ENCODE results near the gene OR2T35. TPM values are rescaled to one million over a fixed set of nuclear protein-coding genes. Genes with fewer than 3 reads are reported as not detected.

OR2T35 gene
- total RNA-seq, 1 donor from 2014 or later, result not detected

DNA sequence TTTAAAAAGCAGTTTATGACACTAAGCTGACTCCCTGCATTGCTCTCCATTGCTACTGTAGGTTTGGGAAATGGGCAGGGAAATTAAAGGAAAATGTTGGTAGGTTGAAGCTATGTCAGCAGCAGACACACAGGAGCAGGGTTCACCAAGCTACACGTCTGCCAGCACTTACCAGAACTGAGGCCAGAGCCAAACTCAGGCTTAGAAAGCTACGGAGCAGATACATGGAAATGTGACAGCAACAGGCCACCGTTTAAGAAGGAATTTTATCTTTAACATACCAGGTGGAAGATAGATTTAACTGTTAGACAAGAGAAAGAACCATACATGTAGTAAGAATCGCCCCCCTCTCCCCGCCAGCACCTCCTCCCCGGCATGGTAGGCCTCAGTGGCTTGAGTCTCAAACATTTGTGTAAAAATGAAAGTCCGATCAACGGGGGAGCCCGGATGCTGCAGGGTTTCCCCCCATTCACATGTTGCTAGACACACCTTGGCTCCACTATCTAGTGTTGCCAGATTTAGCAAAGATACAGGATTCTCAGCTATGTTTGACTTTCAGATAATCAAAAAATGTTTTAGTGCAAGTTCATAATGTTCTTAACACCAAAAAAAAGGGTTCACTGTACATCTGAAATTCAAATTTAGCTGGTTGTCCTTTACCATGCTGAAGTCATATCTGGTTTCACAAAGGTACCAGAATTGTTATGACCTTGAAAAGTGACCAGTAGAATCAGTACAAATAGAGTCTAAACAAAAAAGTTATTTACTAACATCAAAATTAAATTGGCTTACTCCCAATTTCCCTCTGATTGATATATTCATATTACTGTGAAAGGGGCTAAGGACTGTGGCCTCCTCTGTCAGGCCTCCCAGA is 16.9 kb downstream of the OR2T35 start:
- no peak overlapping the region for H3K9ac ChIP-seq (ENCODE audit: low read length)
- Mint-ChIP-seq H3K9me3 (ENCODE audit: unreplicated experiment) (peaks cover 4% of the 10 kb centered on the region), H3K4me1 (ENCODE audit: low read depth, unreplicated experiment) (no peaks in the 10 kb centered on the region), H3K27me3 (ENCODE audit: low read depth, unreplicated experiment) (no peaks in the 10 kb centered on the region), H3K4me3 (ENCODE audit: unreplicated experiment) (no peak overlapping the region), H3K36me3 (ENCODE audit: low read depth, unreplicated experiment) (no peaks in the 10 kb centered on the region), H3K27ac (ENCODE audit: unreplicated experiment) (no peak overlapping the region)
- no peak overlapping the region for H2AFZ ChIP-seq (ENCODE audit: low read depth, low read length)
- peaks cover 7% of the 10 kb centered on the region for H3K9me3 ChIP-seq (ENCODE audit: insufficient read depth, low read depth, low read length)
- H3K4me1 ChIP-seq (ENCODE audit: insufficient read depth, low read length), result no peaks in the 10 kb centered on the region
- H3K79me2 ChIP-seq (ENCODE audit: insufficient read depth, low read length), result no peaks in the 10 kb centered on the region
- no peaks in the 10 kb centered on the region for H3K36me3 ChIP-seq (ENCODE audit: insufficient read depth, low read length)
- DNase-seq (ENCODE audit: low read depth) (no peak), FAIRE-seq (no peak)
- H3K4me2 ChIP-seq (ENCODE audit: low read length), result no peak overlapping the region
- H4K20me1 ChIP-seq (ENCODE audit: insufficient read depth, low read length), result no peaks in the 10 kb centered on the region
- no peak for TF ChIP-seq EZH2 (IDR thresholded peaks at IDR 0.05; ENCODE audit: insufficient read depth, low read length)
- TF ChIP-seq, protein P1, sequence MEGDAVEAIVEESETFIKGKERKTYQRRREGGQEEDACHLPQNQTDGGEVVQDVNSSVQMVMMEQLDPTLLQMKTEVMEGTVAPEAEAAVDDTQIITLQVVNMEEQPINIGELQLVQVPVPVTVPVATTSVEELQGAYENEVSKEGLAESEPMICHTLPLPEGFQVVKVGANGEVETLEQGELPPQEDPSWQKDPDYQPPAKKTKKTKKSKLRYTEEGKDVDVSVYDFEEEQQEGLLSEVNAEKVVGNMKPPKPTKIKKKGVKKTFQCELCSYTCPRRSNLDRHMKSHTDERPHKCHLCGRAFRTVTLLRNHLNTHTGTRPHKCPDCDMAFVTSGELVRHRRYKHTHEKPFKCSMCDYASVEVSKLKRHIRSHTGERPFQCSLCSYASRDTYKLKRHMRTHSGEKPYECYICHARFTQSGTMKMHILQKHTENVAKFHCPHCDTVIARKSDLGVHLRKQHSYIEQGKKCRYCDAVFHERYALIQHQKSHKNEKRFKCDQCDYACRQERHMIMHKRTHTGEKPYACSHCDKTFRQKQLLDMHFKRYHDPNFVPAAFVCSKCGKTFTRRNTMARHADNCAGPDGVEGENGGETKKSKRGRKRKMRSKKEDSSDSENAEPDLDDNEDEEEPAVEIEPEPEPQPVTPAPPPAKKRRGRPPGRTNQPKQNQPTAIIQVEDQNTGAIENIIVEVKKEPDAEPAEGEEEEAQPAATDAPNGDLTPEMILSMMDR (IDR thresholded peaks at IDR 0.05; ENCODE audit: insufficient read depth, low read depth, low read length), result no peak
- H3K27me3 ChIP-seq (ENCODE audit: insufficient read depth, low read length), result no peaks in the 10 kb centered on the region
- no peak overlapping the region for H3K4me3 ChIP-seq (ENCODE audit: insufficient read depth, low read depth, low read length)
- no peak overlapping the region for H3K27ac ChIP-seq (ENCODE audit: low read depth, low read length)

DNA sequence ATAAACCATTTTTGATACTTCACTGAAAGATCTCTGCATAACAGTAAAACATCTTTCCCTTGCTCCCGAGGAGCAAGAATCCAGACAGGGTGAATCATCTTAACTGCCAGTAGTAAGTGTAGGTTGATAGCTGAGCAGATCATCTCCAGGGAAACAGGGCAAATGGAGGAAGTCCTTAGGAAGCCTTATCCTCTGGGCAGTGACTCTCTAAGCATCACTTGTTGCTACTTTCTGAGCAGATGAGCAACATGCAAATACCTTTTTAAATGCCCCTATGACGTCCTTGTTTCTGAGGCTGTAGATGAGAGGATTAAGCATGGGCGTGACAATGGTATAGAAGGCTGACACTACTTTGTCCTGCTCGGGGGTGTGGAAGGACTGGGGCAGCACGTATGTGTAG is 19.1 kb downstream of the OR2T35 start:
- Histone ChIP-seq H3K4me3 (ENCODE audit: insufficient read depth, low read depth, low read length) (no peak overlapping the region), H3K27me3 (ENCODE audit: insufficient read depth, low read length) (no peaks in the 10 kb centered on the region), H3K9ac (ENCODE audit: low read length) (no peak overlapping the region), H3K4me2 (ENCODE audit: low read length) (no peak overlapping the region), H3K79me2 (ENCODE audit: insufficient read depth, low read length) (no peaks in the 10 kb centered on the region), H2AFZ (ENCODE audit: low read depth, low read length) (no peak overlapping the region), H3K36me3 (ENCODE audit: insufficient read depth, low read length) (no peaks in the 10 kb centered on the region), H3K27ac (ENCODE audit: low read depth, low read length) (no peak overlapping the region), H4K20me1 (ENCODE audit: insufficient read depth, low read length) (no peaks in the 10 kb centered on the region), H3K9me3 (ENCODE audit: insufficient read depth, low read depth, low read length) (peaks cover 7% of the 10 kb centered on the region), H3K4me1 (ENCODE audit: insufficient read depth, low read length) (no peaks in the 10 kb centered on the region)
- no peak for TF ChIP-seq EZH2 (IDR thresholded peaks at IDR 0.05; ENCODE audit: insufficient read depth, low read length)
- TF ChIP-seq, protein P1 (IDR thresholded peaks at IDR 0.05; ENCODE audit: insufficient read depth, low read depth, low read length), result no peak
- H3K27ac Mint-ChIP-seq (ENCODE audit: unreplicated experiment), result no peak overlapping the region
- H3K4me3 Mint-ChIP-seq (ENCODE audit: unreplicated experiment), result no peak overlapping the region
- H3K9me3 Mint-ChIP-seq (ENCODE audit: unreplicated experiment), result peaks cover 6% of the 10 kb centered on the region
- no peaks in the 10 kb centered on the region for H3K4me1 Mint-ChIP-seq (ENCODE audit: low read depth, unreplicated experiment)
- FAIRE-seq (no peak), DNase-seq (ENCODE audit: low read depth) (no peak)
- no peaks in the 10 kb centered on the region for H3K27me3 Mint-ChIP-seq (ENCODE audit: low read depth, unreplicated experiment)
- no peaks in the 10 kb centered on the region for H3K36me3 Mint-ChIP-seq (ENCODE audit: low read depth, unreplicated experiment)

DNA sequence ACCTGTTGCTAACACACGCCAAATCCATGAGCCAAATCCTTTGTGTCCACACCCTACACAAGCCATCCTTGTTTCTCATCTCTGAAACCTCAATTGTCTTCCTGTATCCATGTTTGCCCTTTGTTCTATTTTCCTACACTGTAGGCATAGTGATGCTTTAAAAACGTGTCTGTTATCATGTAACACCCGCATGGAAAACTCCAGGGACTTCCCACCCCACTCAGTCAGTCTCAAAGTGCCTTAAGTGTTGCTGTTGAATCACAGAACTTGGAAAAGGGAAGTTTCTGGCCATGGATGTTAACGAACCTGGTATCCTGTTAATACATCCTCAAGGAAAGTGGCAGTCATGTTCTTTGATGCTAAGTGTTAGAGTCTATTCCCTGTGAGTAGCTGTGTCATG is 19.9 kb downstream of the OR2T35 start:
- Histone ChIP-seq H4K20me1 (ENCODE audit: insufficient read depth, low read length) (no peaks in the 10 kb centered on the region), H3K36me3 (ENCODE audit: insufficient read depth, low read length) (no peaks in the 10 kb centered on the region), H3K4me1 (ENCODE audit: insufficient read depth, low read length) (no peaks in the 10 kb centered on the region), H3K4me3 (ENCODE audit: insufficient read depth, low read depth, low read length) (no peak overlapping the region), H3K9me3 (ENCODE audit: insufficient read depth, low read depth, low read length) (peaks cover 7% of the 10 kb centered on the region), H3K4me2 (ENCODE audit: low read length) (no peak overlapping the region), H3K27me3 (ENCODE audit: insufficient read depth, low read length) (no peaks in the 10 kb centered on the region), H3K9ac (ENCODE audit: low read length) (no peak overlapping the region), H3K27ac (ENCODE audit: low read depth, low read length) (no peak overlapping the region), H3K79me2 (ENCODE audit: insufficient read depth, low read length) (no peaks in the 10 kb centered on the region), H2AFZ (ENCODE audit: low read depth, low read length) (no peak overlapping the region)
- H3K4me3 Mint-ChIP-seq (ENCODE audit: unreplicated experiment), result no peak overlapping the region
- no peak for TF ChIP-seq EZH2 (IDR thresholded peaks at IDR 0.05; ENCODE audit: insufficient read depth, low read length)
- TF ChIP-seq, protein P1 (IDR thresholded peaks at IDR 0.05; ENCODE audit: insufficient read depth, low read depth, low read length), result no peak
- H3K36me3 Mint-ChIP-seq (ENCODE audit: low read depth, unreplicated experiment), result no peaks in the 10 kb centered on the region
- no peaks in the 10 kb centered on the region for H3K27me3 Mint-ChIP-seq (ENCODE audit: low read depth, unreplicated experiment)
- no peak overlapping the region for H3K27ac Mint-ChIP-seq (ENCODE audit: unreplicated experiment)
- no peak for FAIRE-seq
- H3K4me1 Mint-ChIP-seq (ENCODE audit: low read depth, unreplicated experiment), result no peaks in the 10 kb centered on the region
- peaks cover 6% of the 10 kb centered on the region for H3K9me3 Mint-ChIP-seq (ENCODE audit: unreplicated experiment)
- no peak for DNase-seq (ENCODE audit: low read depth)
